T-helper 1 cell (primary cell): ENCODE results near the gene ISM1.

Experiments used
- DNase-seq, 5 donors: peaks; one replicate each; pipeline ENCODE4 v3.0.0-alpha.2; 2012 to 2020

ISM1 gene

DNA sequence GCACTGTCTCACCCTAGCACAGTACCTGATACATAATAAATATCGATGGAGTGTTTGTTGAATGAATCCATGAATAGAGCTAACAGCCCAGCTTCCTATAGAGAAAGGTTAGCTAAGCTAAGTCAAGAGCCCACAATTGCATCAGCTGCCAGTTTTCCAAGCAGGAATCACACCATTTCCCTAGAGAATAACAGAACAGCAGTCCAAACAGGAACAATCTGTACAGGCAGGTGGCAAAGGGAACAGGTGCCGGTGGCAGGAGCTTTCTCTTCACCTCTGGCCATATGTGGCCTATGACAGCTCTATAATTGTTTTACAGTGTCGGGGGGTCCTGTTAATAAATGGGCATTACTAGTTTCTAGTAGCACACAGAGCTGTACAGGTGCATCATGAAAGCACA, 38.8 kb downstream of the ISM1 start:
- no peak for DNase-seq

DNA sequence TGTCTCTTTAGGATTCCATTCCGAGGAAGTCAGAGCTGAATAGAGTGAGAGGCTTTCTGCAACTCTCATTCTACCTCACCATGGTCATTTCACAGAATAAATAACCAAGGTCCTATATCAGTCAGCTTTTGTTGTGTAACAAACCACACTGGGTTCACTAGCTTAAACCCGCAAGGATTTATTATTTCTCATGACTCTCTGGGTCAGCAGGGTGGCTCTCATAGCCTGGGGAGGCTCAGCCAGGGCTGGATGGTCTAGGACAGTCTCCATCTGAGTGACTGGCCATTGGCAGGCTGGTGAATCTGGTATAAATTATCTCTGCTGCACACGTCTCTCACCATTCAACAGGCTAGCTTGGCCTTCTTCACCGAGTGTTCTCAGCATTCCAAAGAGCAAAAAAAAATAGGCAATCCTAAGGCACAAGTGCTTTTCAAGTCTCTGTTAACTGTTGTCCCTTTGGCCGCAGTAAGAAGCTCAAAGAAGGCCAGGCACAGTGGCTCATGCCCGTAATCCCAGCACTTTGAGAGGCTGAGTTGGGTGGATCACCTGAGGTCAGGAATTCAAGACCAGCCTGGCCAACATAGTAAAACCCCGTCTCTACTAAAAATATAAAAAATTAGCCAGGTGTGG, 39.7 kb downstream of the ISM1 start:
- no peak for DNase-seq

DNA sequence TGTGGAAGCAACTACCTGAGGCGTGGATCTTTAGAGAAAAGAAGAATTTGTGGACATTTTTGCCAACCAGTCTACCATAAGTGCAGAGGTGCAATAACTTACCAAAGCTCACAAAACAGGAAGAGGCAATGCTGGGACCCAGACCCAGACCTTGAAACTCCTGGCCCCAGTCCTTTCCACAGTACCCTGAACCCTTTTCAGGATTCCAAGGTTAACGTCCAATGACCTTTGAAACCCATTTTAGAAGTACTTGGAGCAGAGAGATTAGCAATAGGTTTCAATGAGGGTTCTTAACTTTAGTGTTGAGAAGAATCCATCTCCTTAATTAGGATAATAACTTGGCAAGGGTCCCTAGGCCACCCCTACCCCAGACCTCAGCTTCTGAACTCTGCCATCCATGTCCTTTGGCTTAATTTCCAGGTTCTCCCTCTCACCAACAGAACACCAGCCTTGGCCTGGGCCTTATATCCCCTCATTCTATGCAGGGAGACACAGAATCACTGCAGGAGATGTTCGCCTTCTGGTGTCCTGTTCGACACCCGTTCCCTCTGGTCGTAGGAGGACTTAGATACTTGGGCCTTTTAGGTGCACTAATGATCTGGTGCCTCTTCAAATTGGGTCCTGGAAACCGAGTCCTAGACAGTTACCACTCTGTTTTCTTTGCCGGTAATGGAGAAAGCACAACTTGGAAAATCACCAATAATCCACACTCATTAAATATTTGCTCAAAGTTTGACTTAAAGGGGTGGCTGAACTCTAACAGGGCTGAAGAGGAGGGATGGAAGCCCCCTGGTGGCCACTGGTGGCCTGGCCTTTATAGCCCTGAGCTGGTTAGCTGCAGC, 40.6 kb downstream of the ISM1 start:
- DNase-seq, result peak; percentile 15 to 61 (median 49)

DNA sequence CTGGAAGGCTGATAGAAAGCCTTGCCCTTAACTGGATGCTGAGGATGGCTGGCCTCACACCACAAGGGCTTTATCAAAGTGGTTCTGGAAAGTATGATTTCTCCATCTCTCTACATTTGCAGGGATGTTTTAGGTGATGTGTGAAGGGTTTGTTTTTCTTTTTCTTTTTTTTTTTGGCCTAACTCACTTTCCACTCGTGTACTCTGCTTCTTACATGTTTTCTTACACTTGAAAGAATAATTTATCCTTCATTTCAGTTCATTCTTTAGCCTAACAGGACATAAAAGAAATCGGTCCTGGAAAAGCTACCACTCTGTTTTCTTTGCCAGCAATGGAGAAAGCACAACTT, 41.2 kb downstream of the ISM1 start:
- no peak for DNase-seq

- no peak for DNase-seq
Measured at GRCh38 chr20:13262671-13263360, 41.7 kb downstream of the ISM1 start.

DNA sequence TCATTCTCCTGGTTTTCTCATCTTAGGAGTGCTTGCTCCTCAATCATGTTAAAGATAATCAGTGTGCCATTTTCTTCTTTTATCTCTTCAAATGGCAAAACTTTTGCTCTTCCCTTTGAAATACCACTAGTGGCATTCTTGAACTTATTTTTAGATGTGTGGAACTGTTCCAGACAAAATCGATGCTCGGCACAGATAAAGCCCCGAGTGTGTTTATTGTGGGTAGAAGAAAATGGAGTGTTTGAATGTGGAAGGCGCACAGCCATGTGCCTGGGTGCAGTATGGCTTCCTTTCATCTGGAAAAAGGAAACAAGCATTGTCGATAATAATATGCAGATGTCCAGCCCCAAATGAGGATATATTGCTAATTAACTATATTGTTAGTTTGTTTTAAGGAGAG, 42.4 kb downstream of the ISM1 start:
- no peak for DNase-seq

- DNase-seq, result no peak
Measured at GRCh38 chr20:13264907-13265306, 43.8 kb downstream of the ISM1 start.

GRCh38 chr20:13265941-13266340, 44.9 kb downstream of the ISM1 start:
- DNase-seq, result no peak

- DNase-seq, result no peak
Measured at GRCh38 chr20:13267231-13267630, 46.2 kb downstream of the ISM1 start.

GRCh38 chr20:13268953-13269352, 47.9 kb downstream of the ISM1 start:
- no peak for DNase-seq

- DNase-seq, result no peak
Measured at GRCh38 chr20:13270211-13270610, 49.1 kb downstream of the ISM1 start.

GRCh38 chr20:13271098-13271497, 50.0 kb downstream of the ISM1 start:
- no peak for DNase-seq

GRCh38 chr20:13271977-13272975, 51.2 kb downstream of the ISM1 start:
- no peak for DNase-seq

- DNase-seq, result no peak
Measured at GRCh38 chr20:13274275-13274861, 53.3 kb downstream of the ISM1 start.

DNA sequence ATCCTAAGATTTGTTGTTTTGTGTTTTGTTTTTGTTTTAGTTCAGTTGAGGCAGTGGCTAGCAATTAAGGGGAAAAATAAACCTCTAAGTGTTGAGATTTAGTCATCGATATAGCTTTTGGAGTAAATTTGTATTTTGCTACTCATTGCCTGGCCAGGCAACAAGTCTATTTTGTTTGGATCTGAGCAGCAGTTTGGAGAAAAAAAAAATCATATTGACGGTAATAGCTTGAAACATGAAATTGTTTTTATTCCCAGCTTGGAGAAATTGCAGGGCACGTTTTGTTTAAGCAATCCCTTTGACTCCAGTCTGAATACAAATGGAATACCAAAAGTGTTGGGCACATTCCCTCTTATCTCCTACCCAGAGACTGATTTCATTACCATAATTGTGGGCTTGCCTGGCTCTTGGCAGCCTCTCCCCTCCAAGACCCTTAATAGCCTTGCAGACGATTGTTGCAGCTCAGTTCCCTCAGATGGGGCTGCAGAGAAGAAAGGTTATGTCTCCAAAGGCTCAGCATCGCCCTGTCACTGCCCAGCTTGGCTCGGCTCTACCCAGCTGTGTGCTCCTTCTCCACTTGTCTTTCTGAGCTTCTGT, 56.0 kb downstream of the ISM1 start:
- DNase-seq, result no peak

DNA sequence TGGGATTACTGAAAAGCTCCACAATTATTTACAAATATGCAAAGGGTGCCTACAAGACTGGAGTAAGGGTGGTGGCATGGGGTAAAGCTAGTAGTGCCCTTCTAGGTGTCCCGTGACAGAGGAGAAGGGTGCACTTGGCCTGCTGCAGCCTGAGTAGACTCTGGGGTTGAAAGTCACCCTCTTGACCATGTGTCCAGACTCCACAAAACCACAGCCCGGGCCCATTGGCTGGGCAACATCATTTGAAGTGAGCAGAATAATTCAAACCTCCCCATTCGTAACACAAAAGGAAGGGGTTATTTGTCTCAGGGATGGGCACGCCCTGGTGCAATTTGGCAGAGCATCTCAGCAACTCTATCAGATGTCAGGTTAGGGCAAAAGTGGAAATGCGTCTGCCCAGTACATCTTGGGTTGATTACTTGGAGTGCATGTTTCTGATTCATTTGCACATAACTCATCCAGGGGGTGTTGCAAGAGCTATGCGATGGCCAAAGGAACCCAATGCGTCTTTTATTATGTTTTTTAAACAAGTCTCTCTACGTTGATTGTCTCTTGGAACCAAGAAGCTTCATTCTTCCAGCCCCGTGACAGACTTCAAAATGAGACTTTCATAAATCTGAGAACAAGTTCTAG, 56.7 kb downstream of the ISM1 start:
- DNase-seq, result no peak

DNA sequence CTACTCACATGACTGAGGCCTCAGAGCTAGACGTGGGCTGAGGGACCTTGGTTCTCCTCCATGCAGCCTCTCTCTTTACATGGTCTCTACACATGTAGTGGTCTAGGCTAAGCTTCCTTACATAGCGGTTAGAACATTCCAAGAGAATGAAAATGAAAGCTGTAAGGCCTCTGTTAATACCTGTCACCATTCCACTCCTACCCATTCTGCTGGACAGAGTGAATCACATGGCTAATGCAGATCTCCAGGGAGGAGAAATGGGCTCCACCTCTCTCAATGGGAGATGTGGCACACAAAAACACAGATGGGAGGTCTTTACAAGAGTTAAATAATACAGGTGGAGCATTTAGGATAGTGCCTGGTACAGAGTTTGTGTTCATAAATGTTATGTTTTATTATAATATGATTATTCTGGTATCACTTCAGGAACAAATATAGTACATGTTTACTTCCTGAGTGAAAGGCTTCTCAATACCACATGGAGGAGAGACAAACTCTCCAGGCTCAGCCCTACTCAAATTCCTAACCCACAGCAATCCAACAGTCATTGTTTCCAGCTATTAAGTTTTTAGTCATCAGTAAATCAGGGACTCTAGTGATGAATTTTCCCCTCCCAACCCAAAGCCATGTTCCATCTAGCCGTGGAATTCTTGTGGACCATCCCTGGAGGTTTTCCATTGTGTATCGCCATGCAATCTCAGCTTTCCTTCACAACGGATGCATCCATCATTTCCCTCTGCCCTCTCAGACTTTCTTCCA, 57.9 kb downstream of the ISM1 start:
- DNase-seq, result no peak

GRCh38 chr20:13280609-13281324, 59.7 kb downstream of the ISM1 start:
- DNase-seq, result no peak

DNA sequence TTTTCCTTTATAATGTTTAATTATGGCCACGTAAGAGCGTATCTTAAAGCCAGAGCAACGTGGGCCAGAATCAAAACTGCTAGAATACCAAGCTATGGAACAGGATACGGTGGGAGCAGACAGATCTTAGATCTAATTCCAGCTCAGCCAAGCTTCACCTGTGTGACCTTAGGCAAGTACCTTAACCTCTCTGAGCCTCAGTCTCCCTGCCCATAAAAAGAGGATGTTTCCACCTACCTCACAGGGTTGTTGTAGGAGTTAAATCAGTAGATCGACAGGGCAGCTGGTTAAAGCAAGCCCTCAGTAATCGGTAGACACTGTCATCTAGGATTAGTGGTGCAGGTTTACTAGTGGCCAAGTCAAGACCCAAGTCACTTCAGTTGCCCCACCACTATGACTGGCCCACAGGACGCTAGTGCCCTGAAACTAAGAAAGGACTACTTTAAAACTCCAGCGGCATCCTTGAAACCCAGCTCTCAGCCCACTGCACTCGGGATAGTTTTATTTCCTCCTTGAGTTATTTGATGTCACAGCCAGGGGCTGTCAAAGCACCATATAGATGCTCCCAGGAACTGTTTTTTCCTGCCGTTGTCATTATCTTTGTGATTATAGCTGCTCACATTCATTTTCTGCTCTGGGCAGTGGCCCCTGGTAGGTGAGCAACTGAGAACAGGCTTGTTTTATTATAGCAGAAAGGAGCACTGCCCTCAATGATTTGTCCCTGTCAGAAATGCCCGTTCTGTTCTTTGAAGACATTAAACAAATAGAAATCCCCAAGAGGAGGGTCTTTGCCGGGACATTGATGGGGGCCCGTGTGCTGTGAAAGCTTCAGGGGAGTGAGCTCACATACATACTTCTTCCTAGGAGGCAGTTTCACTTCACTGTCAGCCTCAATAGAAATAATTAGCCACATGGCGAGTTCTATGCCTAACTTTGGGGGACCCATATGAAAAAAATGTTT, 63.1 kb downstream of the ISM1 start:
- no peak for DNase-seq
